ENCODE measurements around the gene SLX4IP. TPM values are rescaled to one million over a fixed set of nuclear protein-coding genes. Genes with fewer than 3 reads are reported as not detected.

SLX4IP gene
- total and polyA plus RNA-seq, 2 of the 13 experiments (the other 11 are each of a cell fraction or from before 2014, with no cell fraction given), result 3.6 to 7.3 TPM

DNA sequence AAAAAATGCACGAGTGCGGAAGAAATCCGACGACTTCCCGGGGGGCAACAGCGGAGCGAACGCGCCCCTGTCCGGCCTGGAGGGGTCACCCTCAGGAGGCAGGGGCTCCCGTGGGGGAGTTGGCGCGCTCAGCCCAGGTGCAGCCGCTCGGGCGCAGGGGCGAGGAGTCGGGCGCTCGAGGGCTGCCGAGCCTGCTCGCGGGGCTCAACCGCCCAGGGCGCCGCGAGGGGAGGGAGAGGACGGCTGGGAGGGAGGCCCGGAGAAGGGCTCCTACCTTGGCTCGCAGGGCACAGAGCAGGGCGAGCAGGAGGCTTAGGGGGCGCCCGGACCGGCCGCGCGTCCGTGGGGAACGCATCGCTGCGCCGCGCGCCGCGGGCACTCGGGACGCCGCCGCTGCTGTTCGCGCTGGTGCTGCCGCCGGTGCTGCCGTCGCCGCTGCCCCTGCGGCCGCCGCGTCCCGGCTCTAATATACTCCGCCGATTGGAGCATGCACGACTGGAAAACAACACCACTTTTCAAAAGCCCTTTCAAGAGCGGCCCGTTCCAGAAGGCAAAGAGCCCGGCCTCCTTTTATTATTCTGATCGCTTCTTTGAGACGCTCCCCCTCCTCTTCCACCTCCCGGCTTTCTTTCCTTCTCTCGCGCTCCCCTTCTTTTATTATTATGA, 238.2 kb downstream of the SLX4IP start (continued):
- TF ChIP-seq ZBTB33 (CRISPR knock-in tag; IDR thresholded peaks at IDR 0.05), result no peak
- peak; percentile 29; the same call in 1 of the 2 replicates for TF ChIP-seq RAD21 (CRISPR knock-in tag; IDR thresholded peaks at IDR 0.05)
- TF ChIP-seq SALL1 (CRISPR knock-in tag; IDR thresholded peaks at IDR 0.05), result no peak
- peak; percentile 4; the same call in 1 of the 2 replicates for TF ChIP-seq RFX1 (IDR thresholded peaks at IDR 0.05)
- TF ChIP-seq RBFOX2 (IDR thresholded peaks at IDR 0.05; ENCODE audit: low read depth, low read length), result peak; percentile 71
- TF ChIP-seq IKZF4 (CRISPR knock-in tag; IDR thresholded peaks at IDR 0.05; ENCODE audit: borderline replicate concordance, low read depth, not compliant biosample characterization), result peak; percentile 55
- TF ChIP-seq, protein P1, sequence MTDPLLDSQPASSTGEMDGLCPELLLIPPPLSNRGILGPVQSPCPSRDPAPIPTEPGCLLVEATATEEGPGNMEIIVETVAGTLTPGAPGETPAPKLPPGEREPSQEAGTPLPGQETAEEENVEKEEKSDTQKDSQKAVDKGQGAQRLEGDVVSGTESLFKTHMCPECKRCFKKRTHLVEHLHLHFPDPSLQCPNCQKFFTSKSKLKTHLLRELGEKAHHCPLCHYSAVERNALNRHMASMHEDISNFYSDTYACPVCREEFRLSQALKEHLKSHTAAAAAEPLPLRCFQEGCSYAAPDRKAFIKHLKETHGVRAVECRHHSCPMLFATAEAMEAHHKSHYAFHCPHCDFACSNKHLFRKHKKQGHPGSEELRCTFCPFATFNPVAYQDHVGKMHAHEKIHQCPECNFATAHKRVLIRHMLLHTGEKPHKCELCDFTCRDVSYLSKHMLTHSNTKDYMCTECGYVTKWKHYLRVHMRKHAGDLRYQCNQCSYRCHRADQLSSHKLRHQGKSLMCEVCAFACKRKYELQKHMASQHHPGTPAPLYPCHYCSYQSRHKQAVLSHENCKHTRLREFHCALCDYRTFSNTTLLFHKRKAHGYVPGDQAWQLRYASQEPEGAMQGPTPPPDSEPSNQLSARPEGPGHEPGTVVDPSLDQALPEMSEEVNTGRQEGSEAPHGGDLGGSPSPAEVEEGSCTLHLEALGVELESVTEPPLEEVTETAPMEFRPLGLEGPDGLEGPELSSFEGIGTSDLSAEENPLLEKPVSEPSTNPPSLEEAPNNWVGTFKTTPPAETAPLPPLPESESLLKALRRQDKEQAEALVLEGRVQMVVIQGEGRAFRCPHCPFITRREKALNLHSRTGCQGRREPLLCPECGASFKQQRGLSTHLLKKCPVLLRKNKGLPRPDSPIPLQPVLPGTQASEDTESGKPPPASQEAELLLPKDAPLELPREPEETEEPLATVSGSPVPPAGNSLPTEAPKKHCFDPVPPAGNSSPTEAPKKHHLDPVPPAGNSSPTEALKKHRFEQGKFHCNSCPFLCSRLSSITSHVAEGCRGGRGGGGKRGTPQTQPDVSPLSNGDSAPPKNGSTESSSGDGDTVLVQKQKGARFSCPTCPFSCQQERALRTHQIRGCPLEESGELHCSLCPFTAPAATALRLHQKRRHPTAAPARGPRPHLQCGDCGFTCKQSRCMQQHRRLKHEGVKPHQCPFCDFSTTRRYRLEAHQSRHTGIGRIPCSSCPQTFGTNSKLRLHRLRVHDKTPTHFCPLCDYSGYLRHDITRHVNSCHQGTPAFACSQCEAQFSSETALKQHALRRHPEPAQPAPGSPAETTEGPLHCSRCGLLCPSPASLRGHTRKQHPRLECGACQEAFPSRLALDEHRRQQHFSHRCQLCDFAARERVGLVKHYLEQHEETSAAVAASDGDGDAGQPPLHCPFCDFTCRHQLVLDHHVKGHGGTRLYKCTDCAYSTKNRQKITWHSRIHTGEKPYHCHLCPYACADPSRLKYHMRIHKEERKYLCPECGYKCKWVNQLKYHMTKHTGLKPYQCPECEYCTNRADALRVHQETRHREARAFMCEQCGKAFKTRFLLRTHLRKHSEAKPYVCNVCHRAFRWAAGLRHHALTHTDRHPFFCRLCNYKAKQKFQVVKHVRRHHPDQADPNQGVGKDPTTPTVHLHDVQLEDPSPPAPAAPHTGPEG (CRISPR knock-in tag; IDR thresholded peaks at IDR 0.05), result peak; percentile 32; the same call in 1 of the 2 replicates
- no peak for TF ChIP-seq ZBTB20 (CRISPR knock-in tag; IDR thresholded peaks at IDR 0.05; ENCODE audit: borderline replicate concordance, low read depth)
- no peak for TF ChIP-seq ZFP1 (CRISPR knock-in tag; IDR thresholded peaks at IDR 0.05)
- no peak for TF ChIP-seq CEBPG (CRISPR knock-in tag; IDR thresholded peaks at IDR 0.05)
- no peak for TF ChIP-seq FUBP1 (CRISPR knock-in tag; IDR thresholded peaks at IDR 0.05; ENCODE audit: borderline replicate concordance)
- no peak for TF ChIP-seq ZBTB7B (CRISPR knock-in tag; IDR thresholded peaks at IDR 0.05)
- no peak for TF ChIP-seq ZNF761 (CRISPR knock-in tag; conservative IDR thresholded peaks at IDR 0.05)
- no peak for TF ChIP-seq HNRNPUL1 (IDR thresholded peaks at IDR 0.05; ENCODE audit: low read depth, low read length)
- TF ChIP-seq ZNF225 (CRISPR knock-in tag; IDR thresholded peaks at IDR 0.05), result 0 out of 2 replicates have a peak, but pooled peaks have one; percentile 2
- TF ChIP-seq, protein P2, sequence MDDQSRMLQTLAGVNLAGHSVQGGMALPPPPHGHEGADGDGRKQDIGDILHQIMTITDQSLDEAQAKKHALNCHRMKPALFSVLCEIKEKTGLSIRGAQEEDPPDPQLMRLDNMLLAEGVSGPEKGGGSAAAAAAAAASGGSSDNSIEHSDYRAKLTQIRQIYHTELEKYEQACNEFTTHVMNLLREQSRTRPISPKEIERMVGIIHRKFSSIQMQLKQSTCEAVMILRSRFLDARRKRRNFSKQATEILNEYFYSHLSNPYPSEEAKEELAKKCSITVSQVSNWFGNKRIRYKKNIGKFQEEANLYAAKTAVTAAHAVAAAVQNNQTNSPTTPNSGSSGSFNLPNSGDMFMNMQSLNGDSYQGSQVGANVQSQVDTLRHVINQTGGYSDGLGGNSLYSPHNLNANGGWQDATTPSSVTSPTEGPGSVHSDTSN (CRISPR knock-in tag; IDR thresholded peaks at IDR 0.05; ENCODE audit: borderline replicate concordance), result no peak
- TF ChIP-seq POLR2AphosphoS5 (IDR thresholded peaks at IDR 0.05; ENCODE audit: low read depth, low read length), result no peak
- TF ChIP-seq POLR2AphosphoS2 (IDR thresholded peaks at IDR 0.05; ENCODE audit: low read depth, low read length), result no peak
